ENCODE data around the gene MPP2. TPM values are rescaled to one million over a fixed set of nuclear protein-coding genes. Genes with fewer than 3 reads are reported as not detected.
A peak's percentile ranks its signal among the peaks of the same experiment; 100 is the strongest.

The MPP2 gene
- total RNA-seq, 1 donor from 2014 or later = 5.4 TPM

DNA sequence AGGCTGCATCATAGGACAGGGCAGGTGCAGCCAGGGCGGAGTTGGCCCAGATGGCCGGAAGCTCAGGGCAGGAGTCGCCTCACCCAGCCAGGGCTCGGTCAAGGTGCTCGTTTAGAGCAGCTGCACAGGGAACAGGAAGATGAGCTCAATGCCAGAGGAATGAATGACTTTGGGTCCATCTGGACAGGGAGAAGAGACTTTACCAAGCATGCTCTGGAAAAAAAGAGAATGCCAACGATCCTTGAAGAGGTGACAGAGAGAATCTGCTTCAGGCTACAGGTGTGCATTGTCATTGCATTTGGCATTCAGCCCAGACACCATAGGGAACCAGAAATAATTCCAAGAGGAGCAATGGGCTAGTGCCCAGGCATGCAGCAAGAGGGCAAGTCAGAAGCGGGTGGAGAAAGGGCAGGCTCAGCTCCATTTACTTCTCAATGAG, 67.6 kb downstream of the MPP2 start:
- Mint-ChIP-seq H3K9me3 (ENCODE audit: low read depth) (no peaks in the 10 kb centered on the region), H3K4me1 (ENCODE audit: low read depth) (no peaks in the 10 kb centered on the region), H3K4me3 (ENCODE audit: low read depth) (no peak overlapping the region), H3K36me3 (ENCODE audit: insufficient read depth) (no peaks in the 10 kb centered on the region), H3K27ac (no peak overlapping the region), H3K27me3 (peaks cover 19% of the 10 kb centered on the region)
- no peak for DNase-seq (ENCODE audit: low spot score, unreplicated experiment)
- TF ChIP-seq, protein P1, sequence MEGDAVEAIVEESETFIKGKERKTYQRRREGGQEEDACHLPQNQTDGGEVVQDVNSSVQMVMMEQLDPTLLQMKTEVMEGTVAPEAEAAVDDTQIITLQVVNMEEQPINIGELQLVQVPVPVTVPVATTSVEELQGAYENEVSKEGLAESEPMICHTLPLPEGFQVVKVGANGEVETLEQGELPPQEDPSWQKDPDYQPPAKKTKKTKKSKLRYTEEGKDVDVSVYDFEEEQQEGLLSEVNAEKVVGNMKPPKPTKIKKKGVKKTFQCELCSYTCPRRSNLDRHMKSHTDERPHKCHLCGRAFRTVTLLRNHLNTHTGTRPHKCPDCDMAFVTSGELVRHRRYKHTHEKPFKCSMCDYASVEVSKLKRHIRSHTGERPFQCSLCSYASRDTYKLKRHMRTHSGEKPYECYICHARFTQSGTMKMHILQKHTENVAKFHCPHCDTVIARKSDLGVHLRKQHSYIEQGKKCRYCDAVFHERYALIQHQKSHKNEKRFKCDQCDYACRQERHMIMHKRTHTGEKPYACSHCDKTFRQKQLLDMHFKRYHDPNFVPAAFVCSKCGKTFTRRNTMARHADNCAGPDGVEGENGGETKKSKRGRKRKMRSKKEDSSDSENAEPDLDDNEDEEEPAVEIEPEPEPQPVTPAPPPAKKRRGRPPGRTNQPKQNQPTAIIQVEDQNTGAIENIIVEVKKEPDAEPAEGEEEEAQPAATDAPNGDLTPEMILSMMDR (IDR thresholded peaks at IDR 0.05; ENCODE audit: unreplicated experiment) = no peak

DNA sequence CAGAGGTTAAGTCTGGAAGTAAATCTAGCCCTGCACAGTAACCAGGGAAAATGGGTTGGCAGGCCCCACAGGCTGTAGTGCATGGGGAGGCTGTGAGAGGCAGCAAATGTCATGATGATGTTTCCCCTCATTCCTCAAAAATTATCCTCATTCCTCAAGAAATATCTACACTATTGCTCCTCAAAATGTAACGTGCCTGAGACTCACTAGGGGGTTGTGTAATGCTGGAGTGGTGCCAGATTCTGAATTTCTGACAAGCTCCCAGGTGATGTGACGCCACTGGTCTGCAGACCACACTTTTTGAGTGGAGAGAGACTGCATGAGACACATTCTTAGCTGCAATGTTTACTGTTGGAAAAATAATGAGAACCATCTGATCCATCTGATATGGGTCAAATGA, 73.2 kb downstream of the MPP2 start:
- Mint-ChIP-seq H3K27me3 (peaks cover 34% of the 10 kb centered on the region), H3K4me1 (ENCODE audit: low read depth) (peaks cover 18% of the 10 kb centered on the region), H3K27ac (no peak overlapping the region), H3K4me3 (ENCODE audit: low read depth) (peak overlapping the region; percentile 80), H3K36me3 (ENCODE audit: insufficient read depth) (peaks cover 5% of the 10 kb centered on the region), H3K9me3 (ENCODE audit: low read depth) (peaks cover 5% of the 10 kb centered on the region)
- no peak for DNase-seq (ENCODE audit: low spot score, unreplicated experiment)
- TF ChIP-seq, protein P1 (IDR thresholded peaks at IDR 0.05; ENCODE audit: unreplicated experiment) = no peak

DNA sequence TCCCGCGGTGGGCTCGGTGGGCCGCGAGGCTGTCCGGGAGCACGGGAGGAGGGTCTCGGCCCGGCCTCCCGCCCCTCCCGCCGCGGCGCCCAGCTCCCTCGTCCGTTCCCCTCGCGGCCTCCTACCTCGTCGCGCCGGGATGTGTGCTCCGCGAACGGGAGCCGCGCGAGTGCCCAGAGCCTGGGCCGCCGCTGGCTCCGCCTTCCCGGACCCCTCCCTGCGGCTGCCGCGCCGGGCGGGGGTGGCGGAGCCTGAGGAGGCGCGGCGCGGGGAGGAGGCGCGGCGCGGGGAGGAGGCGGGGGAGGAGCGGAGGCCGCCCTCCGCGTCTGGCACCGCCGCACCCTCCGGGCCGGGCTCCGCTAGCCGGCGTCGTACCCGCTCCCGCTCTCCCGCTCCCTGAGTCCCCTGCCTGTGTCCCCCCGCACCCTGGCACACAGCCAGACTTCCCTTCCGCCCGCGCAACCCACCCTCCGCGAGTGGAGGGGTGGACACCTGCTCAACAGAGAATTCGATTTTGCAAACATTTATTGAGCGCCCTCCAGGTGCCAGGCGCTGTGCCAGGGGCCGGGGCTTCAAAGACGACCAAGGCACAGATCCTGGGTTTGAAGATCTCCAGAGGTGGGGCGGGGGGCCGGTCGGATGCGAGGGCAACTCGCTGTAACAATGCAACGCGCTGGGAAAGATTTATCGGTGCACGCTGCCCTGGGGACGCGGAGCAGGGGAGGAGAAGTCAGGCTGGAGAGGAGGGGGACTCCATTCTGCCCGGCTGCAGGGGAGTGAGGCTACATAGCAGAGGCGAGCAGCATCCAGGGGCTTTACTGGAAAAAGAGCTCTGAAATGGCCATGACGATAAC, 74.1 kb downstream of the MPP2 start, which contains the start of gene MPP3:
Gene MPP3 (minus strand): TSS at position 171 of the 854 bp plus-strand sequence. CDS start 1,240 bp downstream, outside the sequence.
- Mint-ChIP-seq H3K4me1 (ENCODE audit: low read depth) (peaks cover 18% of the 10 kb centered on the region), H3K27ac (peak within 1 kb of the TSS; percentile 79), H3K4me3 (ENCODE audit: low read depth) (peak within 1 kb of the TSS; percentile 80), H3K36me3 (ENCODE audit: insufficient read depth) (peaks cover 5% of the 10 kb centered on the region), H3K9me3 (ENCODE audit: low read depth) (peaks cover 5% of the 10 kb centered on the region), H3K27me3 (peaks cover 34% of the 10 kb centered on the region)
- DNase-seq (ENCODE audit: low spot score, unreplicated experiment) = peak; percentile 42
- TF ChIP-seq, protein P1 (IDR thresholded peaks at IDR 0.05; ENCODE audit: unreplicated experiment) = no peak

DNA sequence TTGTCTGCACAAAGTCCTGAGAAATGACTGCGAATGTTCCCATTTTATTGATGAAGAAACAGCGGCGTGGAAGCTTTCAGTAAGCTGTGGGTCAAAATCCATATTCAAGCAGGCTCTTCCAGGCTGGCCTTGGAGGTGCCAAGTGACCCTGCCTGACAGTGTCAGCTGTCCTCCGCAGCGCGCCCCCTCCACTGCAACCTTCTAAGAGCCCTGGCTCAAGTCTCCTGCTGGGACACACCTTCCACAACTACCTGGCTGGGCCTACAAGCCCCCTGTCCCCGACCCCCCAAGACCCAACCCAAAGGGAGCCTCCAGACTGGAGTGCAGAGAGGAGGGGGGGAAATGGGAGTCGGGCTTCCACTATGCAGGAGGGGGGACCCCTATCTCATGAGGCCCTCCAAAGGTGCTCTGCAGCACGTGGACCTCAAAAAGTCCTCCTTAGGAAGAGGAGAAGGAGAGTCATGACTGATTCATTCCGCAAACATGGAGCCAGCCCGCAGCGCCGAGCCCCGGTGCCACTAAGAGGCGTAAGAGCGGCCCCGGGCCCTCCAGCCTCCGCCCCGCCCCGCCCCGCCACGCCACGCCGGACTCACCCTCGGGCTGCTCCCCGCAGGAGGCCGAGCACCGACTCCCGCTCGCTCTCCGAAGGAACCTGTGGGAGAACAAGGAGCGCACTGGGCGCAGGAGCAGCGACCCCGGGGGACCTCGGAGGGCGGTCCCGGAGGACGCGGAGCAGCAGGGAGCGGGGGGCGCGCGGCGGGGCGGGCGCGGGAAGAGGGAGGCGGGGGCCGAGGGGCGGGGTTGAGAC, 75.0 kb downstream of the MPP2 start:
- peaks cover 31% of the 10 kb centered on the region for H3K27me3 Mint-ChIP-seq
- peaks cover 18% of the 10 kb centered on the region for H3K4me1 Mint-ChIP-seq (ENCODE audit: low read depth)
- DNase-seq (ENCODE audit: low spot score, unreplicated experiment) = peak; percentile 35
- TF ChIP-seq, protein P1 (IDR thresholded peaks at IDR 0.05; ENCODE audit: unreplicated experiment) = no peak
- no peak overlapping the region for H3K27ac Mint-ChIP-seq
- peak overlapping the region; percentile 75 for H3K4me3 Mint-ChIP-seq (ENCODE audit: low read depth)
- H3K9me3 Mint-ChIP-seq (ENCODE audit: low read depth) = peaks cover 5% of the 10 kb centered on the region
- peaks cover 5% of the 10 kb centered on the region for H3K36me3 Mint-ChIP-seq (ENCODE audit: insufficient read depth)

DNA sequence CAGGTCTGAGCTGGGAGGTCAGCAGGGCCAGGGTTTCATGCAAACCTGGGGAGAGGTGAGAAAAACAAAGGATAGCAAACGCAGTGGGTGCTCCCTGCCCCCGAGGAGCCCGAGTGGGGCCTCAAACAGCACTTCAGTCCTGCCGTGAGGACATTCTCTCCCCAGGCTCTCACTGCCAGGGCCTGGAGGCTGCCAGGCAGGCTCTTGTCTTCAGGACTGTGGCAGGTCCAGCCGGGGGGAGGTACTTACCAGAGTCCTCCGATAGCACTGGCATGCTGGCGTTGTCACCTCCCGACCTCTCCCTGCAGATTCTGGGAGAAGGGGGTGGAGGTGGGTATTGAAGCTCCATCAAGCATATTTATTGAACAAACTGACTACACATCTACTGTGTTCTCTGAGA, 75.7 kb downstream of the MPP2 start:
- Mint-ChIP-seq H3K9me3 (ENCODE audit: low read depth) (peaks cover 5% of the 10 kb centered on the region), H3K27ac (no peak overlapping the region), H3K4me1 (ENCODE audit: low read depth) (peaks cover 18% of the 10 kb centered on the region), H3K4me3 (ENCODE audit: low read depth) (peak overlapping the region; percentile 75), H3K36me3 (ENCODE audit: insufficient read depth) (peaks cover 5% of the 10 kb centered on the region), H3K27me3 (peaks cover 31% of the 10 kb centered on the region)
- DNase-seq (ENCODE audit: low spot score, unreplicated experiment) = no peak
- TF ChIP-seq, protein P1 (IDR thresholded peaks at IDR 0.05; ENCODE audit: unreplicated experiment) = no peak

Measured in progenitor cell of endocrine pancreas (in vitro differentiated cells).